NT2/D1 (cell line): Measurements from ENCODE around the gene OSBPL2.

Experiments used
- YY1 ChIP-seq: IDR thresholded peaks from 2 replicates; pipeline ENCODE4 v1.6.1; 2011; ENCODE audit not compliant: insufficient read length, insufficient read depth
- ZNF274 ChIP-seq: IDR thresholded peaks from 2 replicates; pipeline ENCODE4 v1.6.1; 2011; ENCODE audit warnings: mild to moderate bottlenecking, low read depth, low read length

- TF ChIP-seq ZNF274 (no peak), YY1 (no peak)
Measured at GRCh38 chr20:62268228-62268900, 30.0 kb downstream of the OSBPL2 start.
